Thoracic aorta (tissue), 2 donors: ENCODE results near the gene ERCC2. TPM values are rescaled to one million over a fixed set of nuclear protein-coding genes. Genes with fewer than 3 reads are reported as not detected.

Source experiments
- ATAC-seq: fragments of 150-250 bp; one replicate; pipeline ENCODE4 v1.8.0; 2017; ENCODE audit warnings: low read depth; ENCODE audit not compliant: insufficient number of reproducible peaks, low FRiP score
- DNase-seq: peaks from one replicate; pipeline ENCODE4 v3.0.0-alpha.2; 2020; ENCODE audit warnings: low spot score
- H3K27ac ChIP-seq, 2 donors: fragments of 200-600 bp; sonication (generic); 1 replicate in 1 of 2; 2 replicates in 1 of 2; pipeline ENCODE4 v1.5.1; 2016; ENCODE audit warnings: mild to moderate bottlenecking in 2 of 2, moderate library complexity in 2 of 2
- H3K27me3 ChIP-seq: fragments of 200-600 bp; sonication (generic); replicated peaks from 2 replicates; pipeline ENCODE4 v1.6.0; 2016; ENCODE audit warnings: mild to moderate bottlenecking; ENCODE audit not compliant: insufficient read depth
- H3K36me3 ChIP-seq: fragments of 200-600 bp; sonication (generic); one replicate; pipeline ENCODE4 v1.5.1; 2016
- H3K4me1 ChIP-seq, 2 donors: fragments of 200-600 bp; sonication (generic); 1 replicate in 1 of 2; 2 replicates in 1 of 2; pipeline versions ENCODE4 v1.5.1 to v1.6.0; 2016; ENCODE audit warnings: low read depth in 2 of 2, mild to moderate bottlenecking in 1 of 2; ENCODE audit not compliant: control insufficient read depth in 1 of 2
- H3K4me3 ChIP-seq: fragments of 200-600 bp; sonication (generic); 2 replicates; pipeline ENCODE4 v1.5.1; 2016; ENCODE audit warnings: mild to moderate bottlenecking
- H3K9me3 ChIP-seq: fragments of 200-600 bp; sonication (generic); 2 replicates; pipeline ENCODE4 v1.5.1; 2016
- CTCF ChIP-seq: fragments of 200-600 bp; sonication (generic); IDR thresholded peaks from one replicate; pipeline ENCODE4 v1.5.1; 2019; ENCODE audit warnings: antibody characterized with exemption
- total RNA-seq, 2 donors: library from RNA; depleted of rRNA; stranded (reverse); fragments of >200 nt; gene quantifications; one replicate each; pipeline versions ENCODE4 v1.1.0 to v1.2.3, GENCODE V29; 2016

ERCC2 gene
- 10 to 100 TPM; 11.6 to 18.3 TPM for total RNA-seq

DNA sequence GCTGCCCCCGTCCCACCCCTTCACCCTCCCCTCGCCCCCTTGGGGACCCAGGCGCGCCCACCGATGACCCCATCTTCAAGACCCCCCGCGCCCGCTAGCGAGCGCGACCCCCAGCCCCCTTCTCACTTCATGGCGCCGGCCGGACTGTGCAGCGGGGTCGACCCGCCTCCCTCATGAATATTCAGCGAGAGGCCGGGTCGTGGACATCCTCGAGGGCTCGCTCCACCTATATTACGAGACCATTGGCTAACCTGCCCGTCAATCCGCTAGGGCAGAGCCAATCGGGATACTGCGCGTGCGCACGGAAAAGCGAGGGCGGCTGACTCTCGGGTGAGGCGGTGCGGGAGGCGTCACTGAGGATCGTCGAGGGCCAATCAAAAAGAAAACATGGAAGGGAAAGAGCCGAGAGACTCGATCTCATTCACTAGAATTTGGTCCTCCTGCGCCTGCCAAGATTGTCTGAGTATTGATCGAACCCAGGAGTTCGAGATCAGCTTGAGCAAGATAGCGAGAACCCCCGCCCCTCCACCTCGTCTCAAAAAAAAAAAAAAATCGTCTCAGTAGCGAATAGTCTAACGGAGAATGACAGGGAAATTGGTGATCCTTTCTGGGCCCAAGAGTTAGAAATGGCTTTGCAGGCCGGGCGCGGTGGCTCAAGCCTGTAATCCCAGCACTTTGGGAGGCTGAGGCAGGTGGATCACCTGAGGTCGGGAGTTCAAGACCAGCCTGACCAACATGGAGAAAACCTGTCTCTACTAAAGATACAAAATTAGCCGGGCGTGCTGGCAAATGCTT, at the start of gene ERCC2:
Gene ERCC2, minus strand, starts transcription at position 164 of the 795 bp plus-strand sequence. Its CDS starts 33 bp downstream, at position 131.
- peak; percentile 97 for ATAC-seq
- Histone ChIP-seq H3K27me3 (no peaks in the 10 kb centered on the region), H3K4me1 (peaks cover 8 to 11% of the 10 kb centered on the region in 2 donors), H3K9me3 (no peaks in the 10 kb centered on the region), H3K36me3 (no peaks in the 10 kb centered on the region), H3K4me3 (peak within 1 kb of the TSS; percentile 97), H3K27ac (peak within 1 kb of the TSS; percentile 80 to 83)
- peak; percentile 98 for DNase-seq
- TF ChIP-seq CTCF = no peak

DNA sequence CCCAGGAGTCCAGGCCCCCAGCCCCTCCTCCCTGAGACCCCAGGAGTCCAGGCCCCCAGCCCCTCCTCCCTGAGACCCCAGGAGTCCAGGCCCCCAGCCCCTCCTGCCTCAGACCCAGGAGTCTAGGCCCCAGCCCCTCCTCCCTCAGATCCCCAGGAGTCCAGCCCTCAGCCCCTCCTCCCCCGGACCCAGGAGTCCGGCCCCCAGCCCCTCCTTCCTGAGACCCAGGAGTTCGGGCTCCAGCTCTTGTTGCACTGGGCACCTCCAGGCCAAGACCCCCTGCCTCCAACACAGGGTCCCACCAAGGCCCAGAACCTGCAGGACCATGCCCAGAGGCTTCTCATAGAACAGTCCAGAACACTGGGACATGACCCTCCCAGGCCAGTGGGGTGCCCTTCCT, 49.5 kb upstream of the ERCC2 start:
- H3K4me1 ChIP-seq = peaks cover 6 to 23% of the 10 kb centered on the region in 2 donors
- no peak for DNase-seq
- no peak for ATAC-seq
- H3K36me3 ChIP-seq = peaks cover 23% of the 10 kb centered on the region
- no peak overlapping the region for H3K27ac ChIP-seq
- H3K27me3 ChIP-seq = no peaks in the 10 kb centered on the region
- no peak overlapping the region for H3K4me3 ChIP-seq
- TF ChIP-seq CTCF = no peak
- no peaks in the 10 kb centered on the region for H3K9me3 ChIP-seq

DNA sequence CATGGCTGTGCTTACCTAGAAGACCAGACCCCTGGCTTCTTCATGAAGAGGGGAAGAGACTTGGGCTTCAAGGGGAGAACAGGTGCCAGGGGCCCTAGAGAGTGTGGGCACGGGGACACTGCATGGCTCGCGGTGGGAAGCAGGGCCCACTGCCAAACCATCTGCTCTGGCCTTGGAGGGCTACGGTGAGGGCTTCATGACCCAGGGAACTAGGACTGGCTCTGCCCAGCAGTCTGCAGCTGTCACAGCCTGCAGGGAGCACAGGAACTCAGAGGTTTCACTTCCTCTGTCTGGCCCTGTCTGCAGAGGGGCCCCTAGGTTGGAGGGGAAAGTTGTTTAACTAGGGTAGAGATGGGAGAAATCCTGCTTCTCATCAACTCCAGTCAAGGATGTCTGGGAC, 49.0 kb upstream of the ERCC2 start:
- peaks cover 24% of the 10 kb centered on the region for H3K36me3 ChIP-seq
- H3K27ac ChIP-seq = no peak overlapping the region
- peaks cover 5 to 18% of the 10 kb centered on the region in 2 donors for H3K4me1 ChIP-seq
- H3K27me3 ChIP-seq = no peaks in the 10 kb centered on the region
- no peak for DNase-seq
- H3K4me3 ChIP-seq = no peak overlapping the region
- TF ChIP-seq CTCF = no peak
- ATAC-seq = no peak
- no peaks in the 10 kb centered on the region for H3K9me3 ChIP-seq

DNA sequence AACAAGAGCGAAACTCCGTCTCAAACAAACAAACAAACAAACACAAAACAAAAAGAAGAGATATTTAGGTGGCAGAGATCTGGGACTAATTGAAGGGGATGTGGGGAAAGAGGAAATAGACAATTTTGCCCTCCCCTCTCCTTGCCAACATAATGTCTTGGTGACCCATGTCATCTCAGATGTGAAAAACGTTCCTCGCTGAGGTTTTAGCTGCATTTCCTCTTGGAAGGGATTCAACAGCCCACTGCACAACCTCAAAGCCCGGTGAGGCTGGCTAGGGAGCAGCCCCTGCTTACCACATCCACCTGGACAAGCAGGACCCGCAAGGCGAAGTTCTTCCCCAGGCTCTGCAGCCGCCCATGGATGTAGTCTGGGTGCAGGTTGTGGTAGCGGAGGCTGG, 48.4 kb upstream of the ERCC2 start:
- no peak for ATAC-seq
- no peak overlapping the region for H3K27ac ChIP-seq
- no peak for TF ChIP-seq CTCF
- peaks cover 29% of the 10 kb centered on the region for H3K36me3 ChIP-seq
- H3K4me3 ChIP-seq = no peak overlapping the region
- no peaks in the 10 kb centered on the region for H3K27me3 ChIP-seq
- peaks cover 5 to 12% of the 10 kb centered on the region in 2 donors for H3K4me1 ChIP-seq
- no peaks in the 10 kb centered on the region for H3K9me3 ChIP-seq
- no peak for DNase-seq

DNA sequence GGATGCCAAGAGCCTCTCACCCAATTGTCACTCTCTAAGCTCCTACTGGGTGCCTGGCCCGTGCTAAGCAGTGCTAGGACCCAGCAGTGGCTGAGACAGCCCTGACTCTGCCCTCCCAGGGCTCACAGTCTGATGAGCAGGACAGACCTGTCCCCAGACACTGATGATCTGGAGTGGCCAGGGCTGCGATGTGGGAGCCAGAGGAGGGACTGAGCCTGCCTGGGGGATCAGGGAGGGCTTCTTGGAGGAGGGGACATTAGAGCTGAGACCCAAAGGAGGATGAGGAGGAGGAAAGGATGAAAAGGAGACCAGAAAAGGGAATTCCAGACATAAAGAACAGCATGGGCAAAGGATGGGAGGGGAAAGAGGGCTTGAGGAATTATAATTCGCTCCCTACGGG, 46.8 kb upstream of the ERCC2 start:
- Histone ChIP-seq H3K4me3 (no peak overlapping the region), H3K36me3 (peaks cover 44% of the 10 kb centered on the region), H3K9me3 (no peaks in the 10 kb centered on the region), H3K27ac (no peak overlapping the region), H3K27me3 (no peaks in the 10 kb centered on the region), H3K4me1 (peaks cover 0 to 1% of the 10 kb centered on the region in 2 donors)
- ATAC-seq (no peak), DNase-seq (no peak)
- no peak for TF ChIP-seq CTCF
